ENCODE results near the gene OR3A2.
"Not testable (repeated sequence)": the region's sequence is repeated elsewhere in the genome, so short reads cannot be mapped to it uniquely, and the experiment has no call there.

OR3A2 gene

GRCh38 chr17:3385869-3386816 lies at the start of gene OR3A2:
TSS of gene OR3A2 (minus strand) at chr17:3386308.
- DNase-seq (ENCODE audit: low read depth, low spot score), result no peak

- DNase-seq (ENCODE audit: low read depth, low spot score), result no peak
Observed at GRCh38 chr17:3433741-3434140, 47.6 kb upstream of the OR3A2 start, which contains the start of gene OR1E2. TSS of gene OR1E2 (minus strand) at chr17:3433841. CDS start at chr17:3433841, 0 bp downstream.

GRCh38 chr17:3433215-3433614 lies 47.1 kb upstream of the OR3A2 start:
- not testable (repeated sequence) for DNase-seq (ENCODE audit: low read depth, low spot score)

GRCh38 chr17:3418222-3418621 lies 32.1 kb upstream of the OR3A2 start:
- DNase-seq (ENCODE audit: low read depth, low spot score), result no peak

- DNase-seq (ENCODE audit: low read depth, low spot score), result no peak
Observed at GRCh38 chr17:3415610-3416009, 29.5 kb upstream of the OR3A2 start.

GRCh38 chr17:3412216-3412615 lies 26.1 kb upstream of the OR3A2 start:
- DNase-seq (ENCODE audit: low read depth, low spot score), result not testable (repeated sequence)

GRCh38 chr17:3411070-3411469 lies 25.0 kb upstream of the OR3A2 start, which contains the start of gene OR3A3:
TSS of gene OR3A3 (plus strand) at chr17:3411370.
- DNase-seq (ENCODE audit: low read depth, low spot score), result no peak

- DNase-seq (ENCODE audit: low read depth, low spot score), result not testable (repeated sequence)
Observed at GRCh38 chr17:3403856-3404255, 17.7 kb upstream of the OR3A2 start.

- no peak for DNase-seq (ENCODE audit: low read depth, low spot score)
Observed at GRCh38 chr17:3401786-3402185, 15.7 kb upstream of the OR3A2 start.

GRCh38 chr17:3400055-3400454 lies 13.9 kb upstream of the OR3A2 start:
- DNase-seq (ENCODE audit: low read depth, low spot score), result no peak

GRCh38 chr17:3398310-3398709 lies 12.2 kb upstream of the OR3A2 start, which contains the start of gene OR1E1:
TSS of gene OR1E1 (minus strand) at chr17:3398410. CDS start at chr17:3398410, 0 bp downstream.
- DNase-seq (ENCODE audit: low read depth, low spot score), result no peak

- DNase-seq (ENCODE audit: low read depth, low spot score), result not testable (repeated sequence)
Observed at GRCh38 chr17:3397801-3398200, 11.7 kb upstream of the OR3A2 start.

GRCh38 chr17:3389791-3390190 lies 3.7 kb upstream of the OR3A2 start:
- DNase-seq (ENCODE audit: low read depth, low spot score), result no peak

GRCh38 chr17:3381957-3382356 lies 4.2 kb downstream of the OR3A2 start:
- DNase-seq (ENCODE audit: low read depth, low spot score), result no peak

- no peak for DNase-seq (ENCODE audit: low read depth, low spot score)
Observed at GRCh38 chr17:3378321-3378720, 7.8 kb downstream of the OR3A2 start.

- DNase-seq (ENCODE audit: low read depth, low spot score), result not testable (repeated sequence)
Observed at GRCh38 chr17:3371167-3371566, 14.9 kb downstream of the OR3A2 start.

GRCh38 chr17:3342782-3343181 lies 43.3 kb downstream of the OR3A2 start:
- not testable (repeated sequence) for DNase-seq (ENCODE audit: low read depth, low spot score)

GRCh38 chr17:3335876-3336275 lies 50.2 kb downstream of the OR3A2 start:
- no peak for DNase-seq (ENCODE audit: low read depth, low spot score)

- no peak for DNase-seq (ENCODE audit: low read depth, low spot score)
Observed at GRCh38 chr17:3318336-3318735, 67.8 kb downstream of the OR3A2 start.

- no peak for DNase-seq (ENCODE audit: low read depth, low spot score)
Observed at GRCh38 chr17:3316836-3317235, 69.3 kb downstream of the OR3A2 start.

- DNase-seq (ENCODE audit: low read depth, low spot score), result no peak
Observed at GRCh38 chr17:3308603-3309002, 77.5 kb downstream of the OR3A2 start.

GRCh38 chr17:3298260-3298659 lies 87.8 kb downstream of the OR3A2 start, which contains the start of gene OR3A1:
TSS of gene OR3A1 (minus strand) at chr17:3298360. CDS start at chr17:3292582, 5,778 bp downstream.
- DNase-seq (ENCODE audit: low read depth, low spot score), result no peak

GRCh38 chr17:3295632-3296031 lies 90.5 kb downstream of the OR3A2 start:
- DNase-seq (ENCODE audit: low read depth, low spot score), result no peak
